Endothelial cell of umbilical vein (primary cell): ENCODE measurements around the gene GABPB1.

ENCODE experiments used
- FOS ChIP-seq: IDR thresholded peaks from 2 replicates; pipeline ENCODE4 v1.6.1; 2011; ENCODE audit warnings: mild to moderate bottlenecking, low read length, moderate library complexity, borderline replicate concordance; ENCODE audit not compliant: insufficient read depth
- POLR2A ChIP-seq: IDR thresholded peaks from 2 replicates; pipeline ENCODE4 v1.6.1; 2012; ENCODE audit warnings: low read depth, mild to moderate bottlenecking, control low read depth, low read length
- POLR2AphosphoS5 ChIP-seq: IDR thresholded peaks from 2 replicates; pipeline ENCODE4 v1.6.1; 2012; ENCODE audit warnings: low read depth, mild to moderate bottlenecking, control low read depth, low read length, moderate library complexity; ENCODE audit not compliant: insufficient read depth
- TF ChIP-seq, protein P1 (sequence below), 2 donors: IDR thresholded peaks; 1 replicate in 1 of 2; 2 replicates in 1 of 2; pipeline ENCODE4 v1.5.1; 2011; ENCODE audit warnings: low read length in 2 of 2, mild to moderate bottlenecking in 2 of 2, moderate library complexity in 2 of 2, control low read depth in 1 of 2, inconsistent platforms in 1 of 2, low read depth in 1 of 2; ENCODE audit not compliant: insufficient read depth in 1 of 2; ENCODE audit errors: extremely low read depth in 1 of 2

DNA sequence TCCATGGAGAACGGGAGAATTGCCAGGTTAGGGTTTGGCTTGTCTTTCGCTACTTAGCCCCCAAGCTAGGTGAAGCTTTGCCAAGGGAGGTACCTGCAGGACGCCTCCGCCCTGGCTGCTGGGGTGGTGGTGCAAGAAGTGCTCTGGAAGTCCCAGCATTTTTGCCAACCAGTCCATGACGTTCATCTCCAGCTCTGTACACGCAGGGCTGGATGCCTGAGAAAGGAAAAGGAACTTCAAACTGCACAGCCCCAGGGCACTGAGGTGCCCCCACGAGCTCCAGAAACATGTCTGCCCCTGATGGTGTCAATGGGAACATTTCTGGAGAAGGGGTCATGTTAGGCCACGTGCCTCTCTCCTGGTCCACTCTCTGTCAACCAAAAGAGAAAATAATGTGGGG is 97.7 kb downstream of the GABPB1 start:
- TF ChIP-seq POLR2A (no peak), FOS (no peak), POLR2AphosphoS5 (no peak)
- TF ChIP-seq, protein P1, sequence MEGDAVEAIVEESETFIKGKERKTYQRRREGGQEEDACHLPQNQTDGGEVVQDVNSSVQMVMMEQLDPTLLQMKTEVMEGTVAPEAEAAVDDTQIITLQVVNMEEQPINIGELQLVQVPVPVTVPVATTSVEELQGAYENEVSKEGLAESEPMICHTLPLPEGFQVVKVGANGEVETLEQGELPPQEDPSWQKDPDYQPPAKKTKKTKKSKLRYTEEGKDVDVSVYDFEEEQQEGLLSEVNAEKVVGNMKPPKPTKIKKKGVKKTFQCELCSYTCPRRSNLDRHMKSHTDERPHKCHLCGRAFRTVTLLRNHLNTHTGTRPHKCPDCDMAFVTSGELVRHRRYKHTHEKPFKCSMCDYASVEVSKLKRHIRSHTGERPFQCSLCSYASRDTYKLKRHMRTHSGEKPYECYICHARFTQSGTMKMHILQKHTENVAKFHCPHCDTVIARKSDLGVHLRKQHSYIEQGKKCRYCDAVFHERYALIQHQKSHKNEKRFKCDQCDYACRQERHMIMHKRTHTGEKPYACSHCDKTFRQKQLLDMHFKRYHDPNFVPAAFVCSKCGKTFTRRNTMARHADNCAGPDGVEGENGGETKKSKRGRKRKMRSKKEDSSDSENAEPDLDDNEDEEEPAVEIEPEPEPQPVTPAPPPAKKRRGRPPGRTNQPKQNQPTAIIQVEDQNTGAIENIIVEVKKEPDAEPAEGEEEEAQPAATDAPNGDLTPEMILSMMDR (IDR thresholded peaks at IDR 0.05; ENCODE audit: extremely low read depth in 1 of 2, insufficient read depth in 1 of 2, low read depth in 1 of 2, low read length in 2 of 2): no peak
